ENCODE measurements around the gene SYT11.
A peak's percentile ranks its signal among the peaks of the same experiment; 100 is the strongest.
"Not testable (repeated sequence)": the region's sequence is repeated elsewhere in the genome, so short reads cannot be mapped to it uniquely, and the experiment has no call there.

The SYT11 gene

GRCh38 chr1:155890251-155890650, 30.9 kb downstream of the SYT11 start:
- Histone ChIP-seq H3K4ac (ENCODE audit: low read length) (no peak overlapping the region), H2BK15ac (ENCODE audit: low read length) (no peak overlapping the region), H2BK12ac (ENCODE audit: low read length) (no peak overlapping the region), H2BK120ac (ENCODE audit: low read depth, low read length) (no peak overlapping the region), H3K4me3 (ENCODE audit: low read length in 2 of 2) (no peak overlapping the region), H3K36me3 (replicated peaks in 1 of 2; ENCODE audit: control insufficient read depth in 2 of 2, insufficient read depth in 2 of 2, low read length in 2 of 2) (peaks cover 0 to 15% of the 10 kb centered on the region in 2 donors), H3K14ac (ENCODE audit: low read length) (no peak overlapping the region), H3K4me2 (ENCODE audit: insufficient read depth, low read length, poor library complexity, severe bottlenecking) (no peak overlapping the region), H3K9me3 (replicated peaks in 1 of 2; ENCODE audit: control insufficient read depth in 2 of 2, insufficient read depth in 1 of 2, low read depth in 1 of 2, low read length in 2 of 2) (no peaks in the 10 kb centered on the region), H3K18ac (ENCODE audit: low read length) (no peak overlapping the region), H3K23ac (ENCODE audit: low read depth, low read length, poor library complexity) (no peak overlapping the region), H2BK5ac (ENCODE audit: low read length) (no peak overlapping the region), H2AFZ (ENCODE audit: low read length) (no peak overlapping the region), H3K27me3 (ENCODE audit: control insufficient read depth in 3 of 3, insufficient read depth in 3 of 3, low read depth in 1 of 3, low read length in 3 of 3) (no peaks in the 10 kb centered on the region), H3K79me1 (ENCODE audit: low read depth, low read length) (no peaks in the 10 kb centered on the region), H2AK5ac (ENCODE audit: low read depth, low read length) (no peak overlapping the region), H4K8ac (ENCODE audit: low read depth, low read length) (no peak overlapping the region), H4K91ac (ENCODE audit: low read depth, low read length, poor library complexity) (no peak overlapping the region), H3K9ac (ENCODE audit: low read depth, low read length, poor library complexity) (no peak overlapping the region), H3K27ac (replicated peaks; ENCODE audit: low read length) (no peak overlapping the region), H3K4me1 (ENCODE audit: control insufficient read depth in 2 of 2, insufficient read depth in 1 of 2, low read depth in 1 of 2, low read length in 2 of 2) (peaks cover 0 to 9% of the 10 kb centered on the region in 2 donors)
- WGBS, 2 donors (ENCODE audit: extremely low coverage in 2 of 2, insufficient read length in 2 of 2, insufficient replicate concordance in 1 of 2), result no CpG with 5 or more reads among the region's 3 CpGs
- DNase-seq (ENCODE audit: low spot score), result no peak

DNA sequence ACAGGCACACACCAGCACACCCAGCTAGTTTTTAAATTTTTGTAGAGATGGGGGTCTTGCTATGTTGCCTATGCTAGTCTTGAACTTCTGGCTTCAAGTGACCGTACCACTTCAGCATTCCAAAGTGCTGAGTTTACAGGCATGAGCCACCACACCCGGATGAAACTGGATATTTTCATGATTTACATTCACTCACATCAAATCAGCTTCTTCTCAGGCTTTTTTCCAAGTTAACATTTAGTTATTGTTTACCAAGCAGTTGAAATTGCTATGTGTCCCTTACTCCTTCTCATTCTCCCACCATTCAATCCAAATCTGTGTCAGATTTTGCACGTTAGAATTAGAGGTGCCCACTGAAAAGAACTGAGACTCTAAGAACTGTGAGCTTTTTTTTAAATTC, 33.4 kb downstream of the SYT11 start:
- Histone ChIP-seq H3K14ac (ENCODE audit: low read length) (no peak overlapping the region), H2BK12ac (ENCODE audit: low read length) (no peak overlapping the region), H3K27ac (replicated peaks; ENCODE audit: low read length) (no peak overlapping the region), H3K36me3 (replicated peaks in 1 of 2; ENCODE audit: control insufficient read depth in 2 of 2, insufficient read depth in 2 of 2, low read length in 2 of 2) (peaks cover 2 to 25% of the 10 kb centered on the region in 2 donors), H3K9ac (ENCODE audit: low read depth, low read length, poor library complexity) (no peak overlapping the region), H2AK5ac (ENCODE audit: low read depth, low read length) (no peak overlapping the region), H2BK120ac (ENCODE audit: low read depth, low read length) (no peak overlapping the region), H3K4ac (ENCODE audit: low read length) (no peak overlapping the region), H3K18ac (ENCODE audit: low read length) (no peak overlapping the region), H2BK5ac (ENCODE audit: low read length) (no peak overlapping the region), H3K23ac (ENCODE audit: low read depth, low read length, poor library complexity) (no peak overlapping the region), H3K4me1 (ENCODE audit: control insufficient read depth in 2 of 2, insufficient read depth in 1 of 2, low read depth in 1 of 2, low read length in 2 of 2) (peaks cover 0 to 9% of the 10 kb centered on the region in 2 donors), H4K91ac (ENCODE audit: low read depth, low read length, poor library complexity) (no peak overlapping the region), H2BK15ac (ENCODE audit: low read length) (no peak overlapping the region), H3K4me2 (ENCODE audit: insufficient read depth, low read length, poor library complexity, severe bottlenecking) (no peak overlapping the region), H4K8ac (ENCODE audit: low read depth, low read length) (no peak overlapping the region), H3K9me3 (replicated peaks in 1 of 2; ENCODE audit: control insufficient read depth in 2 of 2, insufficient read depth in 1 of 2, low read depth in 1 of 2, low read length in 2 of 2) (peaks cover 0 to 1% of the 10 kb centered on the region in 2 donors), H3K4me3 (ENCODE audit: low read length in 2 of 2) (no peak overlapping the region), H3K79me1 (ENCODE audit: low read depth, low read length) (no peaks in the 10 kb centered on the region), H2AFZ (ENCODE audit: low read length) (no peak overlapping the region), H3K27me3 (ENCODE audit: control insufficient read depth in 3 of 3, insufficient read depth in 3 of 3, low read depth in 1 of 3, low read length in 3 of 3) (no peaks in the 10 kb centered on the region)
- WGBS, 2 donors (ENCODE audit: extremely low coverage in 2 of 2, insufficient read length in 2 of 2, insufficient replicate concordance in 1 of 2), result no CpG with 5 or more reads among the region's 3 CpGs
- DNase-seq (ENCODE audit: low spot score), result no peak

GRCh38 chr1:155893389-155894142, 34.2 kb downstream of the SYT11 start:
- Histone ChIP-seq H3K36me3 (replicated peaks in 1 of 2; ENCODE audit: control insufficient read depth in 2 of 2, insufficient read depth in 2 of 2, low read length in 2 of 2) (peaks cover 2 to 32% of the 10 kb centered on the region in 2 donors), H3K9ac (ENCODE audit: low read depth, low read length, poor library complexity) (no peak overlapping the region), H2AFZ (ENCODE audit: low read length) (peak overlapping the region; percentile 46), H3K4ac (ENCODE audit: low read length) (no peak overlapping the region), H4K8ac (ENCODE audit: low read depth, low read length) (no peak overlapping the region), H2BK12ac (ENCODE audit: low read length) (no peak overlapping the region), H2BK5ac (ENCODE audit: low read length) (no peak overlapping the region), H2AK5ac (ENCODE audit: low read depth, low read length) (no peak overlapping the region), H3K23ac (ENCODE audit: low read depth, low read length, poor library complexity) (no peak overlapping the region), H3K27ac (replicated peaks; ENCODE audit: low read length) (no peak overlapping the region), H3K27me3 (ENCODE audit: control insufficient read depth in 3 of 3, insufficient read depth in 3 of 3, low read depth in 1 of 3, low read length in 3 of 3) (no peaks in the 10 kb centered on the region), H4K91ac (ENCODE audit: low read depth, low read length, poor library complexity) (no peak overlapping the region), H3K18ac (ENCODE audit: low read length) (no peak overlapping the region), H2BK15ac (ENCODE audit: low read length) (no peak overlapping the region), H3K4me3 (ENCODE audit: low read length in 2 of 2) (no peak overlapping the region), H3K4me1 (ENCODE audit: control insufficient read depth in 2 of 2, insufficient read depth in 1 of 2, low read depth in 1 of 2, low read length in 2 of 2) (peaks cover 0 to 9% of the 10 kb centered on the region in 2 donors), H3K4me2 (ENCODE audit: insufficient read depth, low read length, poor library complexity, severe bottlenecking) (no peak overlapping the region), H3K9me3 (replicated peaks in 1 of 2; ENCODE audit: control insufficient read depth in 2 of 2, insufficient read depth in 1 of 2, low read depth in 1 of 2, low read length in 2 of 2) (peaks cover 0 to 1% of the 10 kb centered on the region in 2 donors), H2BK120ac (ENCODE audit: low read depth, low read length) (no peak overlapping the region), H3K14ac (ENCODE audit: low read length) (no peak overlapping the region), H3K79me1 (ENCODE audit: low read depth, low read length) (no peaks in the 10 kb centered on the region)
- WGBS, 2 donors (ENCODE audit: extremely low coverage in 2 of 2, insufficient read length in 2 of 2, insufficient replicate concordance in 1 of 2), result no CpG with 5 or more reads among the region's 10 CpGs
- DNase-seq (ENCODE audit: low spot score), result no peak

- not testable (repeated sequence) for H3K27ac ChIP-seq (replicated peaks; ENCODE audit: low read length); H2BK12ac ChIP-seq (ENCODE audit: low read length); DNase-seq (ENCODE audit: low spot score); H2AFZ ChIP-seq (ENCODE audit: low read length); H2AK5ac ChIP-seq (ENCODE audit: low read depth, low read length); H3K4me3 ChIP-seq (ENCODE audit: low read length in 2 of 2); H3K23ac ChIP-seq (ENCODE audit: low read depth, low read length, poor library complexity); H3K4ac ChIP-seq (ENCODE audit: low read length); H3K4me2 ChIP-seq (ENCODE audit: insufficient read depth, low read length, poor library complexity, severe bottlenecking); H3K9ac ChIP-seq (ENCODE audit: low read depth, low read length, poor library complexity); H4K91ac ChIP-seq (ENCODE audit: low read depth, low read length, poor library complexity); H3K79me1 ChIP-seq (ENCODE audit: low read depth, low read length); H3K27me3 ChIP-seq (ENCODE audit: control insufficient read depth in 3 of 3, insufficient read depth in 3 of 3, low read depth in 1 of 3, low read length in 3 of 3); H2BK5ac ChIP-seq (ENCODE audit: low read length); H3K9me3 ChIP-seq (replicated peaks in 1 of 2; ENCODE audit: control insufficient read depth in 2 of 2, insufficient read depth in 1 of 2, low read depth in 1 of 2, low read length in 2 of 2); H3K18ac ChIP-seq (ENCODE audit: low read length); H2BK15ac ChIP-seq (ENCODE audit: low read length); H3K14ac ChIP-seq (ENCODE audit: low read length); H4K8ac ChIP-seq (ENCODE audit: low read depth, low read length); H3K4me1 ChIP-seq (ENCODE audit: control insufficient read depth in 2 of 2, insufficient read depth in 1 of 2, low read depth in 1 of 2, low read length in 2 of 2); H2BK120ac ChIP-seq (ENCODE audit: low read depth, low read length)
- no CpG with 5 or more reads among the region's 6 CpGs for WGBS, 2 donors (ENCODE audit: extremely low coverage in 2 of 2, insufficient read length in 2 of 2, insufficient replicate concordance in 1 of 2)
- peaks cover 11 to 48% of the 10 kb centered on the region in 2 donors for H3K36me3 ChIP-seq (replicated peaks in 1 of 2; ENCODE audit: control insufficient read depth in 2 of 2, insufficient read depth in 2 of 2, low read length in 2 of 2)
These were observed 36.2 kb downstream of the SYT11 start for GRCh38 chr1:155895617-155896016.
